ENCODE results near the gene IL2. TPM values are rescaled to one million over a fixed set of nuclear protein-coding genes. Genes with fewer than 3 reads are reported as not detected.
A peak's percentile ranks its signal among the peaks of the same experiment; 100 is the strongest.

Gene IL2
- not detected for polyA plus RNA-seq (2013, experiment 1 of 2)
- not detected for polyA plus RNA-seq (2013, experiment 2 of 2)

- no peak within 1 kb of the TSS for H3K4me3 ChIP-seq (ENCODE audit: extremely low read depth, insufficient read depth, low read length, poor library complexity, severe bottlenecking)
- H3K27ac ChIP-seq (ENCODE audit: low read depth, low read length, severe bottlenecking), result no peak within 1 kb of the TSS
- H3K4me1 ChIP-seq (ENCODE audit: control insufficient read depth, insufficient read depth, low read length, poor library complexity, severe bottlenecking), result no peaks in the 10 kb centered on the region
- H3K9me3 ChIP-seq (ENCODE audit: control insufficient read depth, low read length), result no peaks in the 10 kb centered on the region
- H3K36me3 ChIP-seq (ENCODE audit: control insufficient read depth, insufficient read depth, low read length), result no peaks in the 10 kb centered on the region
- WGBS, 2 experiments (ENCODE audit: insufficient coverage in 2 of 2), result no CpG with 5 or more reads among the region's 2 CpGs
These were observed at the start of gene IL2 for GRCh38 chr4:122456231-122457116. Gene IL2, minus strand, starts transcription at chr4:122456725. Its CDS starts 285 bp downstream, at chr4:122456440.

GRCh38 chr4:122503214-122503613, 46.7 kb upstream of the IL2 start:
- no peaks in the 10 kb centered on the region for H3K4me1 ChIP-seq (ENCODE audit: control insufficient read depth, insufficient read depth, low read length, poor library complexity, severe bottlenecking)
- H3K4me3 ChIP-seq (ENCODE audit: extremely low read depth, insufficient read depth, low read length, poor library complexity, severe bottlenecking), result no peak overlapping the region
- no peak overlapping the region for H3K27ac ChIP-seq (ENCODE audit: low read depth, low read length, severe bottlenecking)
- WGBS, 2 experiments (ENCODE audit: insufficient coverage in 2 of 2), result 89 to 93% methylated on average over 1 to 3 of the region's 3 CpGs
- no peaks in the 10 kb centered on the region for H3K9me3 ChIP-seq (ENCODE audit: control insufficient read depth, low read length)
- H3K36me3 ChIP-seq (ENCODE audit: control insufficient read depth, insufficient read depth, low read length), result no peaks in the 10 kb centered on the region

GRCh38 chr4:122500852-122501501, 44.5 kb upstream of the IL2 start:
- Histone ChIP-seq H3K4me3 (ENCODE audit: extremely low read depth, insufficient read depth, low read length, poor library complexity, severe bottlenecking) (no peak overlapping the region), H3K9me3 (ENCODE audit: control insufficient read depth, low read length) (no peaks in the 10 kb centered on the region), H3K4me1 (ENCODE audit: control insufficient read depth, insufficient read depth, low read length, poor library complexity, severe bottlenecking) (no peaks in the 10 kb centered on the region), H3K36me3 (ENCODE audit: control insufficient read depth, insufficient read depth, low read length) (no peaks in the 10 kb centered on the region), H3K27ac (ENCODE audit: low read depth, low read length, severe bottlenecking) (no peak overlapping the region)
- whole genome bisulfite sequencing, 2 experiments (ENCODE audit: insufficient coverage in 2 of 2), result 88 to 97% methylated on average over 3 to 4 of the region's 4 CpGs

GRCh38 chr4:122489061-122489460, 32.5 kb upstream of the IL2 start:
- H3K27ac ChIP-seq (ENCODE audit: low read depth, low read length, severe bottlenecking), result no peak overlapping the region
- no peak overlapping the region for H3K4me3 ChIP-seq (ENCODE audit: extremely low read depth, insufficient read depth, low read length, poor library complexity, severe bottlenecking)
- H3K4me1 ChIP-seq (ENCODE audit: control insufficient read depth, insufficient read depth, low read length, poor library complexity, severe bottlenecking), result no peaks in the 10 kb centered on the region
- peaks cover 19% of the 10 kb centered on the region for H3K9me3 ChIP-seq (ENCODE audit: control insufficient read depth, low read length)
- H3K36me3 ChIP-seq (ENCODE audit: control insufficient read depth, insufficient read depth, low read length), result no peaks in the 10 kb centered on the region

- Histone ChIP-seq H3K4me3 (ENCODE audit: extremely low read depth, insufficient read depth, low read length, poor library complexity, severe bottlenecking) (no peak overlapping the region), H3K27ac (ENCODE audit: low read depth, low read length, severe bottlenecking) (no peak overlapping the region), H3K4me1 (ENCODE audit: control insufficient read depth, insufficient read depth, low read length, poor library complexity, severe bottlenecking) (peaks cover 10% of the 10 kb centered on the region), H3K9me3 (ENCODE audit: control insufficient read depth, low read length) (no peaks in the 10 kb centered on the region), H3K36me3 (ENCODE audit: control insufficient read depth, insufficient read depth, low read length) (no peaks in the 10 kb centered on the region)
- 47 to 67% methylated on average over 3 of the region's 4 CpGs for WGBS, 2 experiments (ENCODE audit: insufficient coverage in 2 of 2)
These were observed 27.0 kb upstream of the IL2 start for GRCh38 chr4:122483481-122483880.

- Histone ChIP-seq H3K9me3 (ENCODE audit: control insufficient read depth, low read length) (no peaks in the 10 kb centered on the region), H3K4me3 (ENCODE audit: extremely low read depth, insufficient read depth, low read length, poor library complexity, severe bottlenecking) (no peak overlapping the region)
- WGBS, 2 experiments (ENCODE audit: insufficient coverage in 2 of 2), result 90 to 93% methylated on average over 2 to 3 of the region's 4 CpGs
These were observed 25.4 kb upstream of the IL2 start for GRCh38 chr4:122481766-122482405.

GRCh38 chr4:122480655-122481487, 24.3 kb upstream of the IL2 start:
- peaks cover 10% of the 10 kb centered on the region for H3K4me1 ChIP-seq (ENCODE audit: control insufficient read depth, insufficient read depth, low read length, poor library complexity, severe bottlenecking)
- no CpG with 5 or more reads among the region's 1 CpG for WGBS, 2 experiments (ENCODE audit: insufficient coverage in 2 of 2)
- no peak overlapping the region for H3K27ac ChIP-seq (ENCODE audit: low read depth, low read length, severe bottlenecking)
- no peaks in the 10 kb centered on the region for H3K36me3 ChIP-seq (ENCODE audit: control insufficient read depth, insufficient read depth, low read length)
- H3K4me3 ChIP-seq (ENCODE audit: extremely low read depth, insufficient read depth, low read length, poor library complexity, severe bottlenecking), result no peak overlapping the region
- no peaks in the 10 kb centered on the region for H3K9me3 ChIP-seq (ENCODE audit: control insufficient read depth, low read length)

More at GRCh38 chr4:122481766-122482405, 25.4 kb upstream of the IL2 start:
- peaks cover 10% of the 10 kb centered on the region for H3K4me1 ChIP-seq (ENCODE audit: control insufficient read depth, insufficient read depth, low read length, poor library complexity, severe bottlenecking)
- H3K36me3 ChIP-seq (ENCODE audit: control insufficient read depth, insufficient read depth, low read length), result no peaks in the 10 kb centered on the region
- H3K27ac ChIP-seq (ENCODE audit: low read depth, low read length, severe bottlenecking), result no peak overlapping the region

- H3K4me3 ChIP-seq (ENCODE audit: extremely low read depth, insufficient read depth, low read length, poor library complexity, severe bottlenecking), result no peak overlapping the region
- no peaks in the 10 kb centered on the region for H3K36me3 ChIP-seq (ENCODE audit: control insufficient read depth, insufficient read depth, low read length)
- no peaks in the 10 kb centered on the region for H3K9me3 ChIP-seq (ENCODE audit: control insufficient read depth, low read length)
- peak overlapping the region; percentile 36 for H3K27ac ChIP-seq (ENCODE audit: low read depth, low read length, severe bottlenecking)
- H3K4me1 ChIP-seq (ENCODE audit: control insufficient read depth, insufficient read depth, low read length, poor library complexity, severe bottlenecking), result peaks cover 10% of the 10 kb centered on the region
- 82 to 83% methylated on average over 3 to 4 of the region's 5 CpGs for WGBS, 2 experiments (ENCODE audit: insufficient coverage in 2 of 2)
These were observed 23.5 kb upstream of the IL2 start for GRCh38 chr4:122479935-122480416.

GRCh38 chr4:122476745-122477144, 20.2 kb upstream of the IL2 start:
- no peaks in the 10 kb centered on the region for H3K36me3 ChIP-seq (ENCODE audit: control insufficient read depth, insufficient read depth, low read length)
- H3K4me3 ChIP-seq (ENCODE audit: extremely low read depth, insufficient read depth, low read length, poor library complexity, severe bottlenecking), result no peak overlapping the region
- H3K9me3 ChIP-seq (ENCODE audit: control insufficient read depth, low read length), result no peaks in the 10 kb centered on the region
- WGBS, 2 experiments (ENCODE audit: insufficient coverage in 2 of 2), result no CpG with 5 or more reads among the region's 1 CpG
- no peak overlapping the region for H3K27ac ChIP-seq (ENCODE audit: low read depth, low read length, severe bottlenecking)
- H3K4me1 ChIP-seq (ENCODE audit: control insufficient read depth, insufficient read depth, low read length, poor library complexity, severe bottlenecking), result peaks cover 10% of the 10 kb centered on the region

- no peak overlapping the region for H3K4me3 ChIP-seq (ENCODE audit: extremely low read depth, insufficient read depth, low read length, poor library complexity, severe bottlenecking)
- no peak overlapping the region for H3K27ac ChIP-seq (ENCODE audit: low read depth, low read length, severe bottlenecking)
- H3K9me3 ChIP-seq (ENCODE audit: control insufficient read depth, low read length), result no peaks in the 10 kb centered on the region
- WGBS, 2 experiments (ENCODE audit: insufficient coverage in 2 of 2), result no CpG with 5 or more reads among the region's 1 CpG
- no peaks in the 10 kb centered on the region for H3K36me3 ChIP-seq (ENCODE audit: control insufficient read depth, insufficient read depth, low read length)
- H3K4me1 ChIP-seq (ENCODE audit: control insufficient read depth, insufficient read depth, low read length, poor library complexity, severe bottlenecking), result peaks cover 10% of the 10 kb centered on the region
These were observed 19.6 kb upstream of the IL2 start for GRCh38 chr4:122476126-122476525.
